GM19193 (cell line): ENCODE measurements around the gene ZNF501.
A peak's percentile ranks its signal among the peaks of the same experiment; 100 is the strongest.

Experiments used
- POLR2A ChIP-seq: IDR thresholded peaks from 4 replicates; pipeline ENCODE4 v1.6.1; 2011; ENCODE audit not compliant: insufficient read depth, insufficient read length; ENCODE audit errors: extremely low read depth

Gene ZNF501

DNA sequence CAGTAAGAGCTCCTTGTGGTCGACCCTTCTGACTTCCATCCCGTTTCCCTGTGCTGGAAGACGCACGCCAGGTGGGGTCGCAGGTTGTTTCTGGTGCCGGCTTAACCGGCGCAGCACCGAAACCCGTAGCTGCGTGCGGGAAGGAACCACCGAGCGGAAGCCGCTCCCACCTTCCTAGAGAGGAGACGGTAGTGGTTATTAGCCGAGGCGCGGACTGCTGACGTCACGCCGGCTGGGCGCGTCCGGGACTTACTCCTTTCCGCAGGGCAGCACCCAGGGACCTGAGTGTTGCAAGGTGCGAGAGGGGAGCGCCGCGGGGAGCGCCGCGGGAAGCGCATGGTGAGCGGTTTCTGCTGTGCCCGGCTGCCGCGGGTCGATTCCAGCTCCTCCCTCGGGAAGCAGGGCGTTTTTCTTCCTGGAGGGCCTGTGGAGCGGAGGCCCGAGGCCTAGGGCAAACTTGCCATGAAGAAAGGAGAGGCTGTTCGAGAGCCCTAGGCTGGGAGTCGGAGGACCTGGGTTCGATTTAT is at the start of gene ZNF501:
TSS of gene ZNF501 (plus strand) at position 252 of the 527 bp plus-strand sequence. CDS start 4,787 bp downstream, outside the sequence.
- TF ChIP-seq POLR2A: peak; percentile 55

DNA sequence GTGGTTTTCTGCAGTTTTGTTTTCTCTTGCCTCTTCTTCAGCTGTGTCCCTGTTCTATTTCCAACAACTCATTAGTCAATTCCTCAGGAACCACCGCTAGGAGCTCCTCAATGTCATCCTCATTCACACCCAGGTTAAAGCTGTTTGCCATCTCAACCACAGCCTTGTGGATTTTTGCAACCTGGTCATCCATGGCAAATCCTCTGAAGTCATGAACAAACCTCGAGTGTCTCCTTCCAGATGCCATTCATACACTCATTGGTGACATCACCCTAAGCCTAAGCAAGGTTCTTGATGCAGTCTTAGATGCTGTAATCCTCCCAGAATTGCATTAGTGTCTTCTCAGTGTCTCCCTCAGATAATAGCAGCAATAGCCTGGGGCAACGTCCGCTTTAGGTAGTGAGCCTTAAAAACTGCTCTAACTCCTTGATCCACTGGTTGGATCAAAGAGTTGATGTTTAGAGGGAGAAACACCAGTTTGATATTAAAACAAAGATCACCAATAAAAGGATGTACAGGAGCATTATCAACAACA is 48.4 kb upstream of the ZNF501 start:
- no peak for TF ChIP-seq POLR2A

DNA sequence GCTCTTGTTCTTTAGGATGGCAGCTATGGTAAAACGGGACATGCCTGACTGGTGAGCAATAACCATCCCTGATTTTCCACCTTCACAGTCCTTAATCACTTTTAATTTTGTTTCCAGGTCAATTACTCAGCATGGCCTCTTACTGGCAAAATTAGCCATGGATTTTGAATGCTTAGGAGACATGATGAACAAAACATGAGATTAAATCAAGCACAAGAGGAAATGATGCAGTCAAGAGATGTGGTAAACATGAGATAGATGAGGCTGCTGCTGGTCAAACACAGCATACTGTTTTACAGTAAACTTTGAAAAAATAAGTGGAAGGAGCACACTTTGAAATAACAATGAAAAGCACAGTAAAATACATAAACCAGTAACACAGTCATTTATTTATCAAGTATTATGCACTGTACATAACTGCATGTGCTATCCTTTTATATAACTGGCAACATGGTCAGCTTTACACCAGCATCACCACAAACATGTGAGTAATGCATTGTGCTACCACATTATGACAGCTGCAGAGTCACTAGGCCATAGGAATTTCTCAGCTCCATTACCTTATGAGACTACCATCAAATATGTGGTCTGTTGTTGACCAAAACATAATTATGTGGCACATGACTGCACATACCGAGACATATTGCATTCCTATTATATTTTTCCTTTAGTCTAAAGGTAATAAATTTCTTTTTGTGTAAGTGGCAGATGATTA is 47.1 kb upstream of the ZNF501 start:
- TF ChIP-seq POLR2A: no peak

- peak; percentile 52 for TF ChIP-seq POLR2A
Observed at GRCh38 chr3:44685128-44685800, 44.2 kb upstream of the ZNF501 start.

- TF ChIP-seq POLR2A: no peak
Observed at GRCh38 chr3:44687898-44688297, 41.5 kb upstream of the ZNF501 start.

DNA sequence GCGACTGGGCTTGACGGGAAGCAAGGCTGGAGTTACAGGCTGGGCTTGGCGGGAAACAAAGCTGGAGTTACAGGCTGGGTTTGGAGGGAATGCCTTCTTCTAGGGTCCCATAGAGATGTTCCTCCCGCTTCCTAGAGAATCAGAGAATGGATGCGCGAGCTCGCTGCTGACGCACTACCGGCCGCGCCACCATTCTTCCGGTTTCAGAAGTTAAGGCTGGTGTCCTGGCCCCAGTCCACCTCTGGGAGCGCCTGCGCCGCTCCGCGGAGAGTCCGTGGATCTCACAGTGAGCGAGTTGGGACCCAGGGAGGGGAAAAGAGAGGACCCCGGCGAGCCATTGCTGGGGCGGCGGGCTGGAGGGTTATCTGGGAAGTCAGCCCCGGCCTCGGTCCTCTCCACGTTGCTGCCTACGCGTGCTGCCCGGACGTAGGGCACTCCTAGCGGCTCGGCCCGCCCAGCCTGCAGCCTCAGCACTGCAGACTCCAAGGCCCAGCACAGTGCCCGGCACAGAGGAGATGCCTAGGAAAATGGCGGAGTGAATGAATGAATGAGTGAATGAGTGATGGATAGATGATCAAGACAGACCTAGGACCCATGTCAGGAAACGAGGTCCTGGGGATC is 16.9 kb upstream of the ZNF501 start, which contains the start of gene ZNF502:
TSS of gene ZNF502 (plus strand) at position 206 of the 621 bp plus-strand sequence. CDS start 7,602 bp downstream, outside the sequence.
- TF ChIP-seq POLR2A: no peak

DNA sequence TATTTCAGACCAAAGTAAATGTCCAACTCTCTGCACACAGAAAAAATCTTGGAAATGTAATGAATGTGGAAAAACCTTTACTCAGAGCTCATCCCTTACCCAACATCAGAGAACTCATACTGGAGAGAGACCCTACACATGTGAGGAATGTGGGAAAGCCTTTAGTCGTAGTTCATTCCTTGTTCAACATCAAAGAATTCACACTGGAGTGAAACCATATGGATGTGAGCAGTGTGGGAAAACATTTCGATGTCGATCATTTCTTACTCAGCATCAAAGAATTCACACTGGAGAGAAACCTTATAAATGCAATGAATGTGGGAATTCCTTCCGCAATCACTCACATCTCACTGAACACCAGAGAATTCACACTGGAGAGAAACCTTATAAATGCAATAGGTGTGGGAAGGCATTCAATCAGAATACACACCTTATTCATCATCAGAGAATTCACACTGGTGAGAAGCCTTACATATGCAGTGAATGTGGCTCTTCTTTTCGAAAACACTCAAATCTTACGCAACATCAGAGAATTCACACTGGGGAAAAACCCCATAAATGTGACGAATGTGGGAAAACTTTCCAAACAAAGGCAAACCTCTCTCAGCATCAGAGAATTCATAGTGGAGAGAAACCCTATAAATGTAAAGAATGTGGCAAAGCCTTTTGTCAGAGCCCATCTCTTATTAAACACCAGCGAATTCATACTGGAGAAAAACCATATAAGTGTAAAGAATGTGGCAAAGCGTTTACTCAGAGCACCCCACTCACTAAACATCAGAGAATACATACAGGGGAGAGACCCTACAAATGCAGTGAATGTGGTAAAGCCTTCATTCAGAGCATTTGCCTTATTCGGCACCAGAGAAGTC is 8.0 kb upstream of the ZNF501 start:
- TF ChIP-seq POLR2A: no peak

DNA sequence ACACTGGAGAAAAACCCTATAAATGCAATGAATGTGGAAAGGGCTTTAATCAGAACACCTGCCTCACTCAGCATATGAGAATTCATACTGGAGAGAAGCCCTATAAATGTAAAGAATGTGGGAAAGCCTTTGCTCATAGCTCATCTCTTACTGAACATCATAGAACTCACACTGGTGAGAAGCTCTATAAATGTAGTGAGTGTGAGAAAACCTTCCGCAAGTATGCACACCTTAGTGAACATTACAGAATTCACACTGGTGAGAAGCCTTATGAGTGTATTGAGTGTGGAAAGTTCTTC is 7.4 kb upstream of the ZNF501 start:
- TF ChIP-seq POLR2A: no peak

DNA sequence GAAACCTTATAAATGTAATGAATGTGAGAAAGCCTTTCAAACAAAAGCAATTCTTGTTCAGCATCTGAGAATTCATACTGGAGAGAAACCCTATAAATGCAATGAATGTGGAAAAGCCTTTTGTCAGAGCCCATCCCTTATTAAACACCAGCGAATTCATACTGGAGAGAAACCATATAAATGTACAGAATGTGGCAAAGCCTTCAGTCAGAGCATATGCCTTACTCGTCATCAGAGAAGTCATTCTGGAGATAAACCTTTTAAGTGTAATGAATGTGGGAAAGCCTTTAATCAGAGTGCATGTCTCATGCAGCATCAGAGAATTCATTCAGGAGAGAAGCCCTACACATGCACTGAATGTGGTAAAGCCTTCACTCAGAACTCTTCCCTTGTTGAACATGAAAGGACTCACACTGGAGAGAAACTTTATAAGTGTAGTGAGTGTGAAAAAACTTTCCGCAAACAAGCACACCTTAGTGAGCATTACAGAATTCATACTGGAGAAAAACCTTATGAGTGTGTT is 5.3 kb downstream of the ZNF501 start:
- TF ChIP-seq POLR2A: no peak

DNA sequence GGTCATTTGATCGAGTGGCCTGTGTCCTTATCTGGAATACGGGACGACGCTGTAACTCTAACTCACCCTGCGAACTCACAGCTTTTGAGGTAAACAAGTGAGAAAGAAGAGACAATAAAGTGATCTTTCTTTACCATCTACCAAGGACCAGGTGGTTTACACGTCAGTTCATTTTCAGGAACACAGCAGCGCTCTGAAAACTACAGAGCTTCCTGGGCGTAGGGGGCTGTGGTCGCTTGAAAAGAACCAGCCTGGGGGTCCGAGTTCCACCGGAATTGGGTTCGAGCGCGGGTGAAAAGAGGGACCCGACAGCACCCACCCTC is 31.6 kb downstream of the ZNF501 start:
- TF ChIP-seq POLR2A: no peak

DNA sequence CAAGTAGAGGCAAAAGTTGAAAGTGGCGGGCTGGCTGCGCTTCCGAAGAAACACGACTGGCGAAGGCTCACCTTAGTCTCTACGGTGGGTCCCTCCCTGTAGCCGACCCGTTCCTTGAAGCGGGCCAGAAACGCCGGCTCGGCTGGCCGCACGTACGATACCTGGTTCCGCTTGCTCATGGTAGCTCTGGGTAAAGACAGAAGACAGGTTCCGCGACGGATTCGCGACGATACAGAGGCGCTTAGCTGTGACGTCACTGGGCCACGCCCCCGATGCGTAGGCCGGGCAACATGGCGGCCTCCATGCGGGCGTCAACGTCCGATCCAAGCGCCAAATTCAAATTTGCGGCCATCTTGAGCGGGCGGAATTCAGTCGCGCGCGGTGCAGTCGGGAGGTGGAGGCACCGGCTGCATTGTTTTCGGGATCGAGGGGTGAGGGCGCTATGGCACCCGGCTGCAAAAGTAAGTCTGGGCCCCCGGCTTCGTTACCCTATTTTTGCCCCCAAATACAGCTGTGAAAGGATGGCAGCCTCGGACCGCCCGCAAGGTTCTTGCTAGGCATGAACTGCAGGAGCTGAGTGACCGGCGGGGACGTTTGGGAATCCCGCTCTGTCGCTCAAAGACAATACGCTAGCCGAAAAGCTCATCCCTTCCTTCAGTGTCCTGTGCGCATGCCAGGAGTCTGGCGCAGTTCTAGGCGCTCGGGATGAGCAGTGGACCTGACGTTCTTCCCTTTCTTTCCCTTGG is 32.2 kb downstream of the ZNF501 start, which contains the start of the genes KIAA1143 and KIF15:
TSS of gene KIAA1143 (minus strand) at position 196 of the 746 bp plus-strand sequence. CDS start at position 179, 17 bp downstream.
TSS of gene KIF15 (plus strand) at position 371 of the 746 bp plus-strand sequence. CDS start at position 443, 72 bp downstream.
- peak; percentile 80 for TF ChIP-seq POLR2A

DNA sequence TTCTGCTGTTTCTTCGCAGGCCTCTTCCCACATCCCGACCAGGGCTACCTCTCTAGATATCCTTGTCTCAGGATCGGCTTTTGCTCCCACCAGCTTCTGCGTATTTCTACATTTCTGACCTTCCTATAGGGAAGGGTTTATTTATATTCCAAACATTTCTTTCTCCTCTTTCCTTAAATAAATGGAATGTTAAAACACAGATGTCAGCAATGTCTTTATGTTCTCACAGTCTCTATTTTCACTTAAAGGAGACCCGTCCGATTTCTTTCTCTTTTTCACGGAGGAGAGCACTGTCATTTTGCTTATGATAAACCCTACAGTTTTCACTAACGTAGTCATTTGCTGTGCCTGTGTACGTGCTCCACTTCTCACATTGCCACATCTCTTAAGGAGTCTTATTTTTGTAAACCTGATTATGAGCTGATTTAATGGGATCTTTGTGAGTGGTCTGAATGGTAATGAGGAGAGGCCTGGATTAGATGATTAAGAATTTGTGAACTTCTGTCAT is 32.8 kb downstream of the ZNF501 start:
- TF ChIP-seq POLR2A: no peak

GRCh38 chr3:44762690-44763089 is 33.3 kb downstream of the ZNF501 start:
- no peak for TF ChIP-seq POLR2A
